Measurements from ENCODE around the gene SLC9A3. TPM values are rescaled to one million over a fixed set of nuclear protein-coding genes. Genes with fewer than 3 reads are reported as not detected.

SLC9A3 gene
- total RNA-seq, 1 donor from 2014 or later, result 6.4 TPM

DNA sequence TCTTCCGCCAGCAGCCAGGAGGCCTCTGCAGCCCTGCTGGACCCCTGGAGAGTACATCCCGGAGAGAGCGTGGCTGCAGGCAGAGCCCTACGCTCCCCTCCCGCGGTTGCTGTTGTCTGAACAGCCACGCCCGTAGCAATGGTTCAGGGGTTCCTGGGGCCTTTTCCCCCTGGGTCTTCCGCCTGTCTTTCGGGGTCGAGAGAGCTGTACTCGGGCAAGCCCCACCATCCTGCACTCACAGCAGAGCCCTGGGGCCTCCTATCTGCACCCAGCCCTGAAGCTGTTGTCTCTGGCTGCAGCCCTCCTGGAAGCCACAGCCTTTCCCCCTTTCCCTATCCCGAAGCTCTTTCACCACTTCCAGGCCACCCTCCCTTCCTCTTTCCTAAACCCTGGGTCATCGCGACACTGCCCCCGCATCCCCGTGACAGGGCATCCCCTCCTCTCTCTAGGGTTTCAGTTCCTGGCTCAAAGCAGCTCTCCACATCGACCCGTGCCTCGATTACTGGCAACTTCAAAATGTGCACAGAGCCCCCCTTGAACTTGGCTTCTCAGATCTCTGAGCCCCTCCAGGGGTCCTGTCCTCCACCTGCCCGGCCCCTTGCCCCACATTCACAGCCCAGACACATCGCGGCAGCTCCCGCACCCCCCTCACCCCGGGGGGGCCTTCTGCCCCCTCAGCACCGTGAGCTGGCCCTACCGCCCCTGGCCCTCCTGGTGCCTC is 44.0 kb upstream of the SLC9A3 start:
- Mint-ChIP-seq H3K4me3 (no peak overlapping the region), H3K36me3 (no peaks in the 10 kb centered on the region), H3K9me3 (no peaks in the 10 kb centered on the region), H3K4me1 (ENCODE audit: unreplicated experiment) (peaks cover 6% of the 10 kb centered on the region), H3K27ac (no peak overlapping the region), H3K27me3 (peaks cover 19% of the 10 kb centered on the region)
- no peak for DNase-seq (ENCODE audit: extremely low spot score, unreplicated experiment)
- TF ChIP-seq, protein P1, sequence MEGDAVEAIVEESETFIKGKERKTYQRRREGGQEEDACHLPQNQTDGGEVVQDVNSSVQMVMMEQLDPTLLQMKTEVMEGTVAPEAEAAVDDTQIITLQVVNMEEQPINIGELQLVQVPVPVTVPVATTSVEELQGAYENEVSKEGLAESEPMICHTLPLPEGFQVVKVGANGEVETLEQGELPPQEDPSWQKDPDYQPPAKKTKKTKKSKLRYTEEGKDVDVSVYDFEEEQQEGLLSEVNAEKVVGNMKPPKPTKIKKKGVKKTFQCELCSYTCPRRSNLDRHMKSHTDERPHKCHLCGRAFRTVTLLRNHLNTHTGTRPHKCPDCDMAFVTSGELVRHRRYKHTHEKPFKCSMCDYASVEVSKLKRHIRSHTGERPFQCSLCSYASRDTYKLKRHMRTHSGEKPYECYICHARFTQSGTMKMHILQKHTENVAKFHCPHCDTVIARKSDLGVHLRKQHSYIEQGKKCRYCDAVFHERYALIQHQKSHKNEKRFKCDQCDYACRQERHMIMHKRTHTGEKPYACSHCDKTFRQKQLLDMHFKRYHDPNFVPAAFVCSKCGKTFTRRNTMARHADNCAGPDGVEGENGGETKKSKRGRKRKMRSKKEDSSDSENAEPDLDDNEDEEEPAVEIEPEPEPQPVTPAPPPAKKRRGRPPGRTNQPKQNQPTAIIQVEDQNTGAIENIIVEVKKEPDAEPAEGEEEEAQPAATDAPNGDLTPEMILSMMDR (conservative IDR thresholded peaks at IDR 0.05), result no peak

DNA sequence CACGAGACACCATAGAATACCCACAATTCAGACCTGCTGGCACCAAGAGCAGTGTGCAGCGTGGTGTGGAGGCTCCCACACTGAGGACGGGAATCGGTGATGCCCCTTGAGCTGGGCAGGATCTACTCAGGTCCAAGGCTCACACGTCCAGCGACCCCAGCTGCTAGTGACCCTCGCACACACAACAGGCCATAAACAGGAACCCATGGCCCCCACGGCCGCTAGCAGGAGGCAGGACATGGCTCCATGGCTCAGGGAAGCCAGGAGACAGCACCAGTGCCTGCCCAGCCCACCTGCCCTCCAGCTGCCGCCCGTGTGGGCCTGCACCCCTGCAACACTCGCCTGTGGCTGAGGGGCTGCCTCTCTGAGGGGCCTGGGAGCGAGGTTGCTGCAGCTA is 43.4 kb upstream of the SLC9A3 start:
- no peaks in the 10 kb centered on the region for H3K36me3 Mint-ChIP-seq
- DNase-seq (ENCODE audit: extremely low spot score, unreplicated experiment), result no peak
- TF ChIP-seq, protein P1 (conservative IDR thresholded peaks at IDR 0.05), result no peak
- H3K9me3 Mint-ChIP-seq, result no peaks in the 10 kb centered on the region
- H3K4me3 Mint-ChIP-seq, result no peak overlapping the region
- H3K27me3 Mint-ChIP-seq, result peaks cover 19% of the 10 kb centered on the region
- H3K4me1 Mint-ChIP-seq (ENCODE audit: unreplicated experiment), result peaks cover 4% of the 10 kb centered on the region
- H3K27ac Mint-ChIP-seq, result no peak overlapping the region

DNA sequence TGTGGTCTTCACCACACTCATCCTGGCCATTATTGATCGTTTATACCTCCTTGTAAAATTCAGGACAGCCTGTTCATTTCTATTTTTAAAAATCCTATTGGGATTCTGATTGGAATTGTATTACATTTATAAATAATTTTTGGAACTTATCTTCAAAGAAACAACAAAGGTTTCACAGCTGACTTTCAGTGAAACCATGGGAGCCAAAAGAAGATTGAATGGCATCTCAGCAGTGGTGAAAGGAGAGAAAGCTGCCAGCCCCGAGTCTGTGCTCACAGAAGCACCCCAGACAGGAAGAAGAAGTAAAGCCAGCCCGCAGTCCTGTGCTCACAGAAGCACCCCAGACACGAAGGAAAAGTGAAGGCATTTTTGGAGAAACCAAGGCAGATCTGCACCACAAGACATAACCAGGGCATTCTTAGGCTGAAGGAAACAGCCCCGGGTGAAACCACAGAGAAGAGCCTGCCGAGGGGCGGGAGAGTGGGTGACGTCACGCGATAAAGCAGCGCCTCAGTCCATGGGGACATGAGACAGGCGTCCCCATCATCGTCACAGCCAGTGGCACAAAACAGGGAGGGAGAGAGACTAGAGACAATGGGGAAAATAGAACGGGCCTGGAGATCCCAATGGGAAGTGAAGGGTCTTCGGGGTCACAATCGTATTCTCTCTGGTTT is 42.5 kb upstream of the SLC9A3 start:
- TF ChIP-seq, protein P1 (conservative IDR thresholded peaks at IDR 0.05), result no peak
- H3K9me3 Mint-ChIP-seq, result no peaks in the 10 kb centered on the region
- H3K4me3 Mint-ChIP-seq, result no peak overlapping the region
- no peak overlapping the region for H3K27ac Mint-ChIP-seq
- DNase-seq (ENCODE audit: extremely low spot score, unreplicated experiment), result no peak
- peaks cover 19% of the 10 kb centered on the region for H3K27me3 Mint-ChIP-seq
- no peaks in the 10 kb centered on the region for H3K36me3 Mint-ChIP-seq
- H3K4me1 Mint-ChIP-seq (ENCODE audit: unreplicated experiment), result no peaks in the 10 kb centered on the region

DNA sequence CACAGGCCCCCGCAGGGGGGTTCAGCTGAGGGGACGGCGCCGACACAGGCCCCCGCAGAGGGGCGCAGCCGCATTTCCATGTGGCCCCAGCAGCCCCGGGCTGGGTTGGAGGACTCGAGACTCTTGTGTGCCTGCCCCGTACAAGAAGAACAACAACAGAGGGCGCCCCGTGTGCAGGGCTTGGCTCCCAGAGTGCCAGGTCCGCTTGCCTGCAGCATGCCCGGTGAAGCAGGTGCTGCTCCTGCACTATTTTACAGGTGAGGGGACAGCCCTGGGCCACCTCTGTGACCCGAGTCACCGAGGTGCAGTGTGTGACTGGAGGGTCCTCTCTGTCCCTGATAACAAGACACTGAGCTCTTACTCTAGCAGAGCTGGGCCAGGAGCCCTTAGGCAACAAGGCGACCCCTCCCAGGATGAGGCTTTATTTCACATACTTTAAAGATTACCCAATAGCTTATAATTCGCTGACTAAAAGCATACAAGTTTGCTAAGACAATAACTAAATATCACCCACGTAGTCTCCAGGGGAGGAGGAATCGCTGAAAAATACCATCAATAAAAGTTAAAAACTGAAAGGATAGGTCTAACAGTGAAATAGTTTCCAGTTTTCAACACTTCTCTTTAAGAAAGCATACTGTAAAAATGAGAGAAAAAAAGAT is 41.7 kb upstream of the SLC9A3 start:
- Mint-ChIP-seq H3K4me1 (ENCODE audit: unreplicated experiment) (no peaks in the 10 kb centered on the region), H3K9me3 (no peaks in the 10 kb centered on the region)
- DNase-seq (ENCODE audit: extremely low spot score, unreplicated experiment), result no peak

DNA sequence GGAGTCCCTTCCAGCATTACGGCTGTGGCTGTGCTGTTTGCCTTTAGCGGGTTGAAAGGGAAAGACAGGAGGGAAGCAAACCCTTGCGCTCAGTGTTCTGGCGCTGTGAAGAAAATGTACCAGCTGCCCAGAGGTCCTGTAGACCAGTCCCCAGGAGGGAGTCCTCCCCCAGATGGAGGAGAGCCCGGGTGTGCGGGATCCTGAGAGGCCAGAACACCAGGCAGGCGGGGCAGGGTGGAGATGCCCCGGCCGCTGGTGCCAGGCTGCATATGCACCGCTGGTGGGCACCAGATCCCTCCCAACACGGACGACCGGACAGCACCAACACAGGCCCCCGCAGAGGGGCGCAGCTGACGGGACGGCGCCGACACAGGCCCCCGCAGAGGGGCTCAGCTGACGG is 37.2 kb upstream of the SLC9A3 start:
- no peaks in the 10 kb centered on the region for H3K4me1 Mint-ChIP-seq (ENCODE audit: unreplicated experiment)
- DNase-seq (ENCODE audit: extremely low spot score, unreplicated experiment), result no peak
- TF ChIP-seq, protein P1 (conservative IDR thresholded peaks at IDR 0.05), result no peak
- H3K36me3 Mint-ChIP-seq, result no peaks in the 10 kb centered on the region
- peaks cover 17% of the 10 kb centered on the region for H3K27me3 Mint-ChIP-seq
- no peaks in the 10 kb centered on the region for H3K9me3 Mint-ChIP-seq
- H3K4me3 Mint-ChIP-seq, result no peak overlapping the region
- no peak overlapping the region for H3K27ac Mint-ChIP-seq

More for the DNA sequence above, 41.7 kb upstream of the SLC9A3 start:
- TF ChIP-seq, protein P1 (conservative IDR thresholded peaks at IDR 0.05), result no peak
- no peaks in the 10 kb centered on the region for H3K36me3 Mint-ChIP-seq
- peaks cover 19% of the 10 kb centered on the region for H3K27me3 Mint-ChIP-seq
- H3K4me3 Mint-ChIP-seq, result no peak overlapping the region
- H3K27ac Mint-ChIP-seq, result peak overlapping the region; percentile 44

Data from type B pancreatic cell (in vitro differentiated cells).